ENCODE data around the gene WDR1.
A peak's percentile ranks its signal among the peaks of the same experiment; 100 is the strongest.

WDR1 gene

GRCh38 chr4:10079256-10079655 lies 37.3 kb downstream of the WDR1 start:
- H3K36me3 ChIP-seq (ENCODE audit: control insufficient read depth in 1 of 2, insufficient read depth in 2 of 2, low read length in 2 of 2), result peaks cover 95 to 99% of the 10 kb centered on the region in 2 experiments
- WGBS (ENCODE audit: extremely low coverage, insufficient coverage, insufficient read length), result no CpG with 5 or more reads among the region's 15 CpGs
- H3K4me1 ChIP-seq (ENCODE audit: control insufficient read depth in 1 of 2, insufficient read depth in 2 of 2, low read length in 2 of 2), result no peaks in the 10 kb centered on the region

GRCh38 chr4:10078481-10079233 lies 37.9 kb downstream of the WDR1 start:
- H3K18ac ChIP-seq (ENCODE audit: low read length), result no peak overlapping the region
- no peak for DNase-seq
- WGBS (ENCODE audit: extremely low coverage, insufficient coverage, insufficient read length), result no CpG with 5 or more reads among the region's 26 CpGs

More at GRCh38 chr4:10079256-10079655, 37.3 kb downstream of the WDR1 start:
- H3K23ac ChIP-seq (ENCODE audit: low read length), result no peak overlapping the region
- H3K4ac ChIP-seq (ENCODE audit: low read depth, low read length), result no peak overlapping the region
- no peak overlapping the region for H2BK5ac ChIP-seq (ENCODE audit: low read depth, low read length, poor library complexity)
- no peaks in the 10 kb centered on the region for H3K79me2 ChIP-seq (ENCODE audit: control insufficient read depth, insufficient read depth, low read length, poor library complexity)
- no peaks in the 10 kb centered on the region for H3K79me1 ChIP-seq (ENCODE audit: low read length)
- no peaks in the 10 kb centered on the region for H3K27me3 ChIP-seq (ENCODE audit: insufficient read depth, low read length)
- no peak overlapping the region for H2BK120ac ChIP-seq (ENCODE audit: insufficient read depth, low read length, poor library complexity)
- H3K9me3 ChIP-seq (ENCODE audit: insufficient read depth, low read depth, low read length), result no peaks in the 10 kb centered on the region
- H2AFZ ChIP-seq (ENCODE audit: insufficient read depth, low read length, poor library complexity), result no peak overlapping the region
- H4K91ac ChIP-seq (ENCODE audit: low read depth, low read length), result no peak overlapping the region
- no peak overlapping the region for H2AK5ac ChIP-seq (ENCODE audit: low read length)
- no peak overlapping the region for H3K27ac ChIP-seq (ENCODE audit: low read depth, low read length)
- H3K14ac ChIP-seq (ENCODE audit: low read length), result no peak overlapping the region
- no peak overlapping the region for H2BK12ac ChIP-seq (ENCODE audit: low read length)
- H4K12ac ChIP-seq (ENCODE audit: low read depth, low read length), result no peak overlapping the region
- H3K18ac ChIP-seq (ENCODE audit: low read length), result no peak overlapping the region
- H4K8ac ChIP-seq (ENCODE audit: low read depth, low read length), result no peak overlapping the region
- no peak overlapping the region for H3K4me2 ChIP-seq (ENCODE audit: low read length)
- H3K9ac ChIP-seq (ENCODE audit: low read length), result no peak overlapping the region
- no peak for DNase-seq
- no peak overlapping the region for H3K4me3 ChIP-seq (ENCODE audit: low read depth, low read length)

GRCh38 chr4:10077483-10078335 lies 38.9 kb downstream of the WDR1 start:
- H3K4ac ChIP-seq (ENCODE audit: low read depth, low read length), result no peak overlapping the region
- H3K4me3 ChIP-seq (ENCODE audit: low read depth, low read length), result peak overlapping the region; percentile 1
- no peak overlapping the region for H3K4me2 ChIP-seq (ENCODE audit: low read length)
- no peak overlapping the region for H3K18ac ChIP-seq (ENCODE audit: low read length)
- no peak overlapping the region for H2AFZ ChIP-seq (ENCODE audit: insufficient read depth, low read length, poor library complexity)
- no peak overlapping the region for H3K9ac ChIP-seq (ENCODE audit: low read length)
- H3K27ac ChIP-seq (ENCODE audit: low read depth, low read length), result no peak overlapping the region
- no peak for DNase-seq
- H3K23ac ChIP-seq (ENCODE audit: low read length), result no peak overlapping the region
- H3K79me1 ChIP-seq (ENCODE audit: low read length), result no peaks in the 10 kb centered on the region
- H3K79me2 ChIP-seq (ENCODE audit: control insufficient read depth, insufficient read depth, low read length, poor library complexity), result no peaks in the 10 kb centered on the region
- H4K8ac ChIP-seq (ENCODE audit: low read depth, low read length), result no peak overlapping the region
- no peak overlapping the region for H3K14ac ChIP-seq (ENCODE audit: low read length)
- H4K12ac ChIP-seq (ENCODE audit: low read depth, low read length), result no peak overlapping the region
- H3K27me3 ChIP-seq (ENCODE audit: insufficient read depth, low read length), result no peaks in the 10 kb centered on the region
- H3K4me1 ChIP-seq (ENCODE audit: control insufficient read depth in 1 of 2, insufficient read depth in 2 of 2, low read length in 2 of 2), result no peaks in the 10 kb centered on the region
- H3K36me3 ChIP-seq (ENCODE audit: control insufficient read depth in 1 of 2, insufficient read depth in 2 of 2, low read length in 2 of 2), result peaks cover 84 to 90% of the 10 kb centered on the region in 2 experiments
- no peak overlapping the region for H2BK12ac ChIP-seq (ENCODE audit: low read length)
- H2BK5ac ChIP-seq (ENCODE audit: low read depth, low read length, poor library complexity), result no peak overlapping the region
- H2BK120ac ChIP-seq (ENCODE audit: insufficient read depth, low read length, poor library complexity), result no peak overlapping the region
- WGBS (ENCODE audit: extremely low coverage, insufficient coverage, insufficient read length), result no CpG with 5 or more reads among the region's 38 CpGs
- H3K9me3 ChIP-seq (ENCODE audit: insufficient read depth, low read depth, low read length), result no peaks in the 10 kb centered on the region
- H2AK5ac ChIP-seq (ENCODE audit: low read length), result no peak overlapping the region
- no peak overlapping the region for H4K91ac ChIP-seq (ENCODE audit: low read depth, low read length)

More at GRCh38 chr4:10078481-10079233, 37.9 kb downstream of the WDR1 start:
- H2BK12ac ChIP-seq (ENCODE audit: low read length), result no peak overlapping the region
- H2BK120ac ChIP-seq (ENCODE audit: insufficient read depth, low read length, poor library complexity), result no peak overlapping the region
- H3K14ac ChIP-seq (ENCODE audit: low read length), result no peak overlapping the region
- H3K4me3 ChIP-seq (ENCODE audit: low read depth, low read length), result no peak overlapping the region
- no peak overlapping the region for H3K27ac ChIP-seq (ENCODE audit: low read depth, low read length)
- no peak overlapping the region for H2AK5ac ChIP-seq (ENCODE audit: low read length)
- no peak overlapping the region for H3K23ac ChIP-seq (ENCODE audit: low read length)
- H3K27me3 ChIP-seq (ENCODE audit: insufficient read depth, low read length), result no peaks in the 10 kb centered on the region
- no peak overlapping the region for H3K9ac ChIP-seq (ENCODE audit: low read length)
- H3K79me2 ChIP-seq (ENCODE audit: control insufficient read depth, insufficient read depth, low read length, poor library complexity), result no peaks in the 10 kb centered on the region
- no peak overlapping the region for H2BK5ac ChIP-seq (ENCODE audit: low read depth, low read length, poor library complexity)
- no peak overlapping the region for H3K4me2 ChIP-seq (ENCODE audit: low read length)
- H4K91ac ChIP-seq (ENCODE audit: low read depth, low read length), result no peak overlapping the region
- H4K8ac ChIP-seq (ENCODE audit: low read depth, low read length), result no peak overlapping the region
- H3K4ac ChIP-seq (ENCODE audit: low read depth, low read length), result no peak overlapping the region
- H4K12ac ChIP-seq (ENCODE audit: low read depth, low read length), result no peak overlapping the region
- H3K79me1 ChIP-seq (ENCODE audit: low read length), result no peaks in the 10 kb centered on the region
- H3K9me3 ChIP-seq (ENCODE audit: insufficient read depth, low read depth, low read length), result no peaks in the 10 kb centered on the region
- H2AFZ ChIP-seq (ENCODE audit: insufficient read depth, low read length, poor library complexity), result no peak overlapping the region
- peaks cover 93 to 98% of the 10 kb centered on the region in 2 experiments for H3K36me3 ChIP-seq (ENCODE audit: control insufficient read depth in 1 of 2, insufficient read depth in 2 of 2, low read length in 2 of 2)
- H3K4me1 ChIP-seq (ENCODE audit: control insufficient read depth in 1 of 2, insufficient read depth in 2 of 2, low read length in 2 of 2), result no peaks in the 10 kb centered on the region

GRCh38 chr4:10077076-10077475 lies 39.5 kb downstream of the WDR1 start:
- Histone ChIP-seq H3K4me2 (ENCODE audit: low read length) (no peak overlapping the region), H2BK120ac (ENCODE audit: insufficient read depth, low read length, poor library complexity) (no peak overlapping the region), H3K23ac (ENCODE audit: low read length) (no peak overlapping the region), H4K91ac (ENCODE audit: low read depth, low read length) (no peak overlapping the region), H3K18ac (ENCODE audit: low read length) (no peak overlapping the region), H2BK5ac (ENCODE audit: low read depth, low read length, poor library complexity) (no peak overlapping the region), H3K79me2 (ENCODE audit: control insufficient read depth, insufficient read depth, low read length, poor library complexity) (no peaks in the 10 kb centered on the region), H2AFZ (ENCODE audit: insufficient read depth, low read length, poor library complexity) (no peak overlapping the region), H2BK12ac (ENCODE audit: low read length) (no peak overlapping the region), H4K12ac (ENCODE audit: low read depth, low read length) (no peak overlapping the region), H3K79me1 (ENCODE audit: low read length) (no peaks in the 10 kb centered on the region), H3K14ac (ENCODE audit: low read length) (no peak overlapping the region), H2AK5ac (ENCODE audit: low read length) (no peak overlapping the region), H4K8ac (ENCODE audit: low read depth, low read length) (no peak overlapping the region), H3K27me3 (ENCODE audit: insufficient read depth, low read length) (no peaks in the 10 kb centered on the region), H3K4me3 (ENCODE audit: low read depth, low read length) (no peak overlapping the region), H3K9ac (ENCODE audit: low read length) (no peak overlapping the region), H3K4me1 (ENCODE audit: control insufficient read depth in 1 of 2, insufficient read depth in 2 of 2, low read length in 2 of 2) (no peaks in the 10 kb centered on the region), H3K4ac (ENCODE audit: low read depth, low read length) (no peak overlapping the region), H3K36me3 (ENCODE audit: control insufficient read depth in 1 of 2, insufficient read depth in 2 of 2, low read length in 2 of 2) (peaks cover 81 to 90% of the 10 kb centered on the region in 2 experiments), H3K27ac (ENCODE audit: low read depth, low read length) (no peak overlapping the region), H3K9me3 (ENCODE audit: insufficient read depth, low read depth, low read length) (no peaks in the 10 kb centered on the region)
- DNase-seq, result no peak
- WGBS (ENCODE audit: extremely low coverage, insufficient coverage, insufficient read length), result no CpG with 5 or more reads among the region's 9 CpGs
